Suprapubic skin (tissue), 4 donors: ENCODE data around the gene ORMDL2. TPM values are rescaled to one million over a fixed set of nuclear protein-coding genes. Genes with fewer than 3 reads are reported as not detected.

Source experiments
- DNase-seq, 2 donors: peaks; one replicate each; pipeline ENCODE4 v3.0.0-alpha.2; 2019; ENCODE audit warnings: low spot score in 2 of 2
- H3K27ac ChIP-seq: fragments of 200-600 bp; sonication (generic); one replicate; pipeline ENCODE4 v1.5.1; 2019
- H3K27me3 ChIP-seq: fragments of 200-600 bp; sonication (generic); one replicate; pipeline ENCODE4 v1.5.1; 2019
- H3K36me3 ChIP-seq: fragments of 200-600 bp; sonication (generic); one replicate; pipeline ENCODE4 v1.5.1; 2019
- H3K4me1 ChIP-seq: fragments of 200-600 bp; sonication (generic); one replicate; pipeline ENCODE4 v1.5.1; 2019
- H3K4me3 ChIP-seq: fragments of 200-600 bp; sonication (generic); one replicate; pipeline ENCODE4 v1.5.1; 2019; ENCODE audit warnings: mild to moderate bottlenecking
- H3K9me3 ChIP-seq: fragments of 200-600 bp; sonication (generic); one replicate; pipeline ENCODE4 v1.5.1; 2019
- CTCF ChIP-seq, 2 donors: fragments of 200-600 bp in 1 of 2; fragments of 450-650 bp in 1 of 2; sonication (generic) in 1 of 2; IDR thresholded peaks; one replicate each; pipeline ENCODE4 v1.5.1; 2016 to 2019; ENCODE audit warnings: antibody characterized with exemption in 2 of 2, mild to moderate bottlenecking in 1 of 2, moderate library complexity in 1 of 2
- EP300 ChIP-seq: sonication (generic); formaldehyde crosslinking; IDR thresholded peaks from one replicate; pipeline ENCODE4 v1.6.1; 2017; ENCODE audit warnings: antibody characterized with exemption
- POLR2A ChIP-seq, 2 donors: fragments of 450-650 bp; IDR thresholded peaks; one replicate each; pipeline ENCODE4 v1.6.1; 2017; ENCODE audit warnings: antibody characterized with exemption in 2 of 2, mild to moderate bottlenecking in 2 of 2, moderate library complexity in 2 of 2
- POLR2AphosphoS5 ChIP-seq, 3 donors: sonication (generic); formaldehyde crosslinking; IDR thresholded peaks; one replicate each; pipeline ENCODE4 v1.6.1; 2017; ENCODE audit warnings: antibody characterized with exemption in 3 of 3
- WGBS: methylation state at CpG from one replicate; pipeline ENCODE4 v1.1.5; 2018; 5-methylcytosine and 5-hydroxymethylcytosine counted together
- total RNA-seq, 4 donors: library from RNA; depleted of rRNA; stranded (reverse); fragments of >200 nt; gene quantifications; one replicate each; pipeline ENCODE4 v1.1.0, GENCODE V29; 2016

Gene ORMDL2
- total RNA-seq, 4 donors from 2014 or later: 8.6 to 22.8 (median 18.2) TPM

GRCh38 chr12:55789171-55789570, 28.7 kb upstream of the ORMDL2 start:
- TF ChIP-seq POLR2A (IDR thresholded peaks at IDR 0.05) (no peak), CTCF (IDR thresholded peaks at IDR 0.05) (no peak), EP300 (no peak), POLR2AphosphoS5 (IDR thresholded peaks at IDR 0.05) (no peak)
- Histone ChIP-seq H3K27ac (no peak overlapping the region), H3K9me3 (no peaks in the 10 kb centered on the region), H3K4me3 (no peak overlapping the region), H3K27me3 (no peaks in the 10 kb centered on the region), H3K36me3 (peaks cover 90% of the 10 kb centered on the region), H3K4me1 (no peaks in the 10 kb centered on the region)
- no peak for DNase-seq
- 85% methylated on average over 2 of the region's 2 CpGs for WGBS

DNA sequence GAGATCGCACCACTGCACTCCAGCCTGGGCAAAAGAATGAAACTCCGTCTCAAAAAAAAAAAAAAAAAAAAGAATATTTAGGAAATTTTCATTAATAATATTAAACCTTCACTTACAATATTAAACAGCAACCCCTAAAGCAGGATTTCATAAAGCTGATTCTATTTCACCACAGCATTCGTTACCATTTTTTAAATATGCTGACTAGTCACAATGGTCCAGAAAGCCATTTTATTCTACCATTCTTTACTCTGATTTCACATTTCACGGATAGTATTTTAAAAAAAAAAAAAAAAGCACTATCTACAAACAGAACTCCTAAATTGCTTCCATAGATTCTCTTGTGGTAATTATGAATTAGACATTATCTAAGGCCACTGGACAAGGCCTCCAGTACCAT, 27.9 kb upstream of the ORMDL2 start:
- no peak for DNase-seq
- Histone ChIP-seq H3K9me3 (no peaks in the 10 kb centered on the region), H3K27me3 (no peaks in the 10 kb centered on the region), H3K4me1 (no peaks in the 10 kb centered on the region), H3K4me3 (no peak overlapping the region), H3K36me3 (peaks cover 90% of the 10 kb centered on the region), H3K27ac (no peak overlapping the region)
- 94% methylated on average over 4 of the region's 4 CpGs for WGBS
- TF ChIP-seq POLR2A (IDR thresholded peaks at IDR 0.05) (no peak), EP300 (no peak), POLR2AphosphoS5 (IDR thresholded peaks at IDR 0.05) (no peak), CTCF (IDR thresholded peaks at IDR 0.05) (no peak)

DNA sequence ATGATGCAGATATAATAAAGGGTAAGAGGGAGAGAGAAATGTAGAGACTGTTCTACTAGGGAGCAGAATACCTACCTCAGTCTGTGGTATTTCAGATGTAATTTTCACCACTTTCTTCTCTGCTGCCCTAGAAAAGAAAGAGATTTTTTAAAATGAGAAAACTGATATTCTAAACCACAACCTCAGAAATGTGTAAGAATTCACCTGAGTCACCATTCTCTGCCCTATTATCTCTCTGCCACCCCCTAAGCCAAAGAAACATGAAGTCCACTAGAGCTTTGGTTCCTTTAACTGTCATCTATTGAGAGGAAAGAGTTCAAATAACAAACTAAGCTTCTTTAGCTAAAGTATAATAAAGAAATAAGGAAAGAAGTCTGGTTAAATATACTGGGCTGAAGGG, 21.9 kb upstream of the ORMDL2 start:
- Histone ChIP-seq H3K4me3 (no peak overlapping the region), H3K27ac (no peak overlapping the region), H3K4me1 (no peaks in the 10 kb centered on the region), H3K9me3 (no peaks in the 10 kb centered on the region), H3K27me3 (no peaks in the 10 kb centered on the region), H3K36me3 (peaks cover 88% of the 10 kb centered on the region)
- DNase-seq: no peak
- TF ChIP-seq POLR2A (IDR thresholded peaks at IDR 0.05): no peak
- TF ChIP-seq EP300: no peak
- no peak for TF ChIP-seq CTCF (IDR thresholded peaks at IDR 0.05)
- TF ChIP-seq POLR2AphosphoS5 (IDR thresholded peaks at IDR 0.05): no peak

DNA sequence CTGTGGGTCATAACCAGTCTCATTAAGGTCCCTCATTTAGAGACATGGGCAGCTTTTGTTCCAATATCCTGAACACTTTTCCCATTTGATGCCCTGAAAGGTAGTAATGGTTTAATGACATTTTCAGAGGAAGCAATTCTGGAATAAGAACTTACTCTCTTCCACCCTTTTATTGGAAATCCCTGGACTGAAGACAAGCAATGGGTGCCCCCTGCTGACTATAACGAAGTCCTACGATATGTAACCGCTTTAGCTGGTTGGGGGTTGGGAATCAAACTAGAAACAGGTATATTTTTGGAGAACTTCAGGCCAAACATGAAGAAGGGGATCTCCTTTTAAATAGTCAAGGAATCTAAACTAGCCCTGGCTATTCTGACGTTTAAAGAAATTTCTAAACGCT, 20.8 kb upstream of the ORMDL2 start:
- WGBS: 65% methylated on average over 5 of the region's 5 CpGs
- Histone ChIP-seq H3K27me3 (no peaks in the 10 kb centered on the region), H3K4me3 (no peak overlapping the region), H3K4me1 (no peaks in the 10 kb centered on the region), H3K9me3 (no peaks in the 10 kb centered on the region), H3K36me3 (peaks cover 88% of the 10 kb centered on the region), H3K27ac (no peak overlapping the region)
- TF ChIP-seq CTCF (IDR thresholded peaks at IDR 0.05): no peak
- TF ChIP-seq POLR2AphosphoS5 (IDR thresholded peaks at IDR 0.05): no peak
- TF ChIP-seq POLR2A (IDR thresholded peaks at IDR 0.05): no peak
- no peak for TF ChIP-seq EP300
- no peak for DNase-seq

- Histone ChIP-seq H3K27me3 (no peaks in the 10 kb centered on the region), H3K9me3 (no peaks in the 10 kb centered on the region), H3K36me3 (peaks cover 83% of the 10 kb centered on the region), H3K27ac (no peak overlapping the region), H3K4me3 (no peak overlapping the region), H3K4me1 (no peaks in the 10 kb centered on the region)
- DNase-seq: no peak
- WGBS: 70% methylated on average over 4 of the region's 4 CpGs
- TF ChIP-seq CTCF (IDR thresholded peaks at IDR 0.05) (no peak), POLR2AphosphoS5 (IDR thresholded peaks at IDR 0.05) (no peak), POLR2A (IDR thresholded peaks at IDR 0.05) (no peak), EP300 (no peak)
Observed at GRCh38 chr12:55797550-55797949, 20.3 kb upstream of the ORMDL2 start.
